ENCODE data around the gene LDB2. TPM values are rescaled to one million over a fixed set of nuclear protein-coding genes. Genes with fewer than 3 reads are reported as not detected.

The LDB2 gene
- total and polyA plus RNA-seq, 2 experiments from 2014 or later, result 48.6 to 80.1 TPM

DNA sequence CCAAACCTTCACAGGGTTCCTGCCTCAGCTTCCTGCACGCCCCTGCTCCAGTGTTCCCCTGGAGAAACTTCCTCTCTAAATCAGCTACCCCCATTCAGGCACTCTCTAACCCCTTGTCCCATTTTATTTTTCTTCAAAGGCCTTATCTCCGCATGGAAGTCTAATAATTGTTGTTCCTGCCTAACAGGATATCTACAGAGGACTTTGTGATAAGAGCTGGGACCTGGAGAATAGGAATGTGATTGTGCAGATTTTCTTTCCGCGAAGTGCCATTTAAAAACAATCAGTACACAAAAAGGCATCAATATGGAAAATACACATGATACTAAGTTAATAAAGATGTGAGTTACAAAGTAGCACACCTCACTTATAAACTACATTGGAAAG, 32.6 kb downstream of the LDB2 start:
- Mint-ChIP-seq H3K27me3 (ENCODE audit: insufficient read depth, low read depth, poor library complexity) (peaks cover 4% of the 10 kb centered on the region), H3K27ac (peak overlapping the region; percentile 30; the same call in 1 of the 2 replicates), H3K4me3 (no peak overlapping the region), H3K36me3 (ENCODE audit: low read depth) (peaks cover 15% of the 10 kb centered on the region), H3K4me1 (peaks cover 34% of the 10 kb centered on the region), H3K9me3 (no peaks in the 10 kb centered on the region)
- Histone ChIP-seq H3K79me2 (replicated peaks; ENCODE audit: insufficient read depth) (peaks cover 47% of the 10 kb centered on the region), H3K9me2 (ENCODE audit: insufficient read depth) (peaks cover 4% of the 10 kb centered on the region; the same call in 1 of the 2 replicates), H3K4me3 (no peak overlapping the region), H3K36me3 (ENCODE audit: insufficient read depth) (no peaks in the 10 kb centered on the region), H2AFZ (no peak overlapping the region), H3F3A (replicated peaks; ENCODE audit: low read depth) (0 out of 2 replicates have a peak, but pooled peaks cover 4% of the 10 kb centered on the region), H3K27me3 (ENCODE audit: insufficient read depth) (no peaks in the 10 kb centered on the region), H3K27ac (ENCODE audit: low read depth) (no peak overlapping the region), H3K4me1 (ENCODE audit: insufficient read depth) (peaks cover 28% of the 10 kb centered on the region), H3K4me2 (no peak overlapping the region), H4K20me1 (replicated peaks; ENCODE audit: insufficient read depth) (no peaks in the 10 kb centered on the region; the same call in 1 of the 2 replicates)
- TF ChIP-seq EZH2 (IDR thresholded peaks at IDR 0.05; ENCODE audit: low read depth, unreplicated experiment), result no peak
- no peak for TF ChIP-seq NANOG (IDR thresholded peaks at IDR 0.05; ENCODE audit: borderline replicate concordance)
- TF ChIP-seq STAT1 (IDR thresholded peaks at IDR 0.05; ENCODE audit: unreplicated experiment), result no peak
- TF ChIP-seq, protein P1, sequence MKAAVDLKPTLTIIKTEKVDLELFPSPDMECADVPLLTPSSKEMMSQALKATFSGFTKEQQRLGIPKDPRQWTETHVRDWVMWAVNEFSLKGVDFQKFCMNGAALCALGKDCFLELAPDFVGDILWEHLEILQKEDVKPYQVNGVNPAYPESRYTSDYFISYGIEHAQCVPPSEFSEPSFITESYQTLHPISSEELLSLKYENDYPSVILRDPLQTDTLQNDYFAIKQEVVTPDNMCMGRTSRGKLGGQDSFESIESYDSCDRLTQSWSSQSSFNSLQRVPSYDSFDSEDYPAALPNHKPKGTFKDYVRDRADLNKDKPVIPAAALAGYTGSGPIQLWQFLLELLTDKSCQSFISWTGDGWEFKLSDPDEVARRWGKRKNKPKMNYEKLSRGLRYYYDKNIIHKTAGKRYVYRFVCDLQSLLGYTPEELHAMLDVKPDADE (IDR thresholded peaks at IDR 0.05), result no peak
- TF ChIP-seq ZNF114 (CRISPR knock-in tag; IDR thresholded peaks at IDR 0.05), result no peak
- TF ChIP-seq CREB1 (CRISPR knock-in tag; IDR thresholded peaks at IDR 0.05; ENCODE audit: low read depth), result no peak
- no peak for TF ChIP-seq ZNF331 (CRISPR knock-in tag; IDR thresholded peaks at IDR 0.05; ENCODE audit: low read depth)
- no peak for TF ChIP-seq POLR2AphosphoS5 (IDR thresholded peaks at IDR 0.05; ENCODE audit: low read depth)
- TF ChIP-seq, protein P2, sequence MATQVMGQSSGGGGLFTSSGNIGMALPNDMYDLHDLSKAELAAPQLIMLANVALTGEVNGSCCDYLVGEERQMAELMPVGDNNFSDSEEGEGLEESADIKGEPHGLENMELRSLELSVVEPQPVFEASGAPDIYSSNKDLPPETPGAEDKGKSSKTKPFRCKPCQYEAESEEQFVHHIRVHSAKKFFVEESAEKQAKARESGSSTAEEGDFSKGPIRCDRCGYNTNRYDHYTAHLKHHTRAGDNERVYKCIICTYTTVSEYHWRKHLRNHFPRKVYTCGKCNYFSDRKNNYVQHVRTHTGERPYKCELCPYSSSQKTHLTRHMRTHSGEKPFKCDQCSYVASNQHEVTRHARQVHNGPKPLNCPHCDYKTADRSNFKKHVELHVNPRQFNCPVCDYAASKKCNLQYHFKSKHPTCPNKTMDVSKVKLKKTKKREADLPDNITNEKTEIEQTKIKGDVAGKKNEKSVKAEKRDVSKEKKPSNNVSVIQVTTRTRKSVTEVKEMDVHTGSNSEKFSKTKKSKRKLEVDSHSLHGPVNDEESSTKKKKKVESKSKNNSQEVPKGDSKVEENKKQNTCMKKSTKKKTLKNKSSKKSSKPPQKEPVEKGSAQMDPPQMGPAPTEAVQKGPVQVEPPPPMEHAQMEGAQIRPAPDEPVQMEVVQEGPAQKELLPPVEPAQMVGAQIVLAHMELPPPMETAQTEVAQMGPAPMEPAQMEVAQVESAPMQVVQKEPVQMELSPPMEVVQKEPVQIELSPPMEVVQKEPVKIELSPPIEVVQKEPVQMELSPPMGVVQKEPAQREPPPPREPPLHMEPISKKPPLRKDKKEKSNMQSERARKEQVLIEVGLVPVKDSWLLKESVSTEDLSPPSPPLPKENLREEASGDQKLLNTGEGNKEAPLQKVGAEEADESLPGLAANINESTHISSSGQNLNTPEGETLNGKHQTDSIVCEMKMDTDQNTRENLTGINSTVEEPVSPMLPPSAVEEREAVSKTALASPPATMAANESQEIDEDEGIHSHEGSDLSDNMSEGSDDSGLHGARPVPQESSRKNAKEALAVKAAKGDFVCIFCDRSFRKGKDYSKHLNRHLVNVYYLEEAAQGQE (IDR thresholded peaks at IDR 0.05; ENCODE audit: unreplicated experiment), result no peak
- no peak for TF ChIP-seq EZH2phosphoT487 (IDR thresholded peaks at IDR 0.05; ENCODE audit: unreplicated experiment)
- DNase-seq (ENCODE audit: low spot score) (no peak), ATAC-seq (no peak)

DNA sequence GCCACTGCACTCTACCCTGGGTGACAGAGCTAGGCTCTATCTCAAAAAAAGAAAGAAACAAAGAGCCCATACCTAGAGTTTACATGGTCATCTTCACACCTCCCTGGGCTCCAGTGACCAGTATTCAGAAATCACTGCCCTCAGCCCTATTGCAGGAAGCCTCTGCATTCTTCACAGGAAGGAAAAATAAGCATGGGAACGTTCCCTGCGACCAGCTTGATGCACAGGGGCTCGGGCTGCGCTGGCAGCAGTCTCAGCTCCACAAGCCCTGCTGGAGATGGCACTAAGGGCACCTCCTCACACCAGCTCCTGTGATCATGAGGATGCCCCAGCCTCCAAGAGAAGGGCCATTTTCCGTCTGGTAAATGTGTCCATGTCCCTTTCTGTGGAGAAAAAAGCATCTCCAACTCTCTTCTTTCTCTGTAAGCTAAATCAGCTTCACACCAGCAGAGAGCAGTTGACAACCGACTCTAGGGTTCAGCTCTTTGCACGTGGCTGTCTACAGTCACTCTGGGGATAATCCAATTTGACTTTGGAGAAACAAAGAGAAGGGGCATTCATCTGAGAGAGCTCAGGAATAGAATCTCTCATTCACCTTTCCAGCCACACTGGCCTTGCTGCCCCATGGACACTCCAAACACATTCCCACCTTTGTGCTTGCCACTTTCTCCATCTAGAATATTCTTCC, 33.1 kb downstream of the LDB2 start:
- Histone ChIP-seq H3K36me3 (ENCODE audit: insufficient read depth) (no peaks in the 10 kb centered on the region), H3K9me2 (ENCODE audit: insufficient read depth) (peaks cover 4% of the 10 kb centered on the region; the same call in 1 of the 2 replicates), H3K4me1 (ENCODE audit: insufficient read depth) (peaks cover 33% of the 10 kb centered on the region), H3K4me3 (no peak overlapping the region), H2AFZ (no peak overlapping the region), H3K4me2 (no peak overlapping the region), H3K27ac (ENCODE audit: low read depth) (no peak overlapping the region), H3F3A (replicated peaks; ENCODE audit: low read depth) (0 out of 2 replicates have a peak, but pooled peaks cover 4% of the 10 kb centered on the region), H3K27me3 (ENCODE audit: insufficient read depth) (no peaks in the 10 kb centered on the region), H3K79me2 (replicated peaks; ENCODE audit: insufficient read depth) (peaks cover 50% of the 10 kb centered on the region), H4K20me1 (replicated peaks; ENCODE audit: insufficient read depth) (no peaks in the 10 kb centered on the region; the same call in 1 of the 2 replicates)
- DNase-seq (ENCODE audit: low spot score) (no peak), ATAC-seq (no peak)
- Mint-ChIP-seq H3K27me3 (ENCODE audit: insufficient read depth, low read depth, poor library complexity) (peaks cover 4% of the 10 kb centered on the region), H3K4me3 (no peak overlapping the region), H3K4me1 (peaks cover 36% of the 10 kb centered on the region), H3K27ac (peak overlapping the region; percentile 30; the same call in 1 of the 2 replicates), H3K36me3 (ENCODE audit: low read depth) (peaks cover 12% of the 10 kb centered on the region), H3K9me3 (no peaks in the 10 kb centered on the region)
- TF ChIP-seq, protein P3, sequence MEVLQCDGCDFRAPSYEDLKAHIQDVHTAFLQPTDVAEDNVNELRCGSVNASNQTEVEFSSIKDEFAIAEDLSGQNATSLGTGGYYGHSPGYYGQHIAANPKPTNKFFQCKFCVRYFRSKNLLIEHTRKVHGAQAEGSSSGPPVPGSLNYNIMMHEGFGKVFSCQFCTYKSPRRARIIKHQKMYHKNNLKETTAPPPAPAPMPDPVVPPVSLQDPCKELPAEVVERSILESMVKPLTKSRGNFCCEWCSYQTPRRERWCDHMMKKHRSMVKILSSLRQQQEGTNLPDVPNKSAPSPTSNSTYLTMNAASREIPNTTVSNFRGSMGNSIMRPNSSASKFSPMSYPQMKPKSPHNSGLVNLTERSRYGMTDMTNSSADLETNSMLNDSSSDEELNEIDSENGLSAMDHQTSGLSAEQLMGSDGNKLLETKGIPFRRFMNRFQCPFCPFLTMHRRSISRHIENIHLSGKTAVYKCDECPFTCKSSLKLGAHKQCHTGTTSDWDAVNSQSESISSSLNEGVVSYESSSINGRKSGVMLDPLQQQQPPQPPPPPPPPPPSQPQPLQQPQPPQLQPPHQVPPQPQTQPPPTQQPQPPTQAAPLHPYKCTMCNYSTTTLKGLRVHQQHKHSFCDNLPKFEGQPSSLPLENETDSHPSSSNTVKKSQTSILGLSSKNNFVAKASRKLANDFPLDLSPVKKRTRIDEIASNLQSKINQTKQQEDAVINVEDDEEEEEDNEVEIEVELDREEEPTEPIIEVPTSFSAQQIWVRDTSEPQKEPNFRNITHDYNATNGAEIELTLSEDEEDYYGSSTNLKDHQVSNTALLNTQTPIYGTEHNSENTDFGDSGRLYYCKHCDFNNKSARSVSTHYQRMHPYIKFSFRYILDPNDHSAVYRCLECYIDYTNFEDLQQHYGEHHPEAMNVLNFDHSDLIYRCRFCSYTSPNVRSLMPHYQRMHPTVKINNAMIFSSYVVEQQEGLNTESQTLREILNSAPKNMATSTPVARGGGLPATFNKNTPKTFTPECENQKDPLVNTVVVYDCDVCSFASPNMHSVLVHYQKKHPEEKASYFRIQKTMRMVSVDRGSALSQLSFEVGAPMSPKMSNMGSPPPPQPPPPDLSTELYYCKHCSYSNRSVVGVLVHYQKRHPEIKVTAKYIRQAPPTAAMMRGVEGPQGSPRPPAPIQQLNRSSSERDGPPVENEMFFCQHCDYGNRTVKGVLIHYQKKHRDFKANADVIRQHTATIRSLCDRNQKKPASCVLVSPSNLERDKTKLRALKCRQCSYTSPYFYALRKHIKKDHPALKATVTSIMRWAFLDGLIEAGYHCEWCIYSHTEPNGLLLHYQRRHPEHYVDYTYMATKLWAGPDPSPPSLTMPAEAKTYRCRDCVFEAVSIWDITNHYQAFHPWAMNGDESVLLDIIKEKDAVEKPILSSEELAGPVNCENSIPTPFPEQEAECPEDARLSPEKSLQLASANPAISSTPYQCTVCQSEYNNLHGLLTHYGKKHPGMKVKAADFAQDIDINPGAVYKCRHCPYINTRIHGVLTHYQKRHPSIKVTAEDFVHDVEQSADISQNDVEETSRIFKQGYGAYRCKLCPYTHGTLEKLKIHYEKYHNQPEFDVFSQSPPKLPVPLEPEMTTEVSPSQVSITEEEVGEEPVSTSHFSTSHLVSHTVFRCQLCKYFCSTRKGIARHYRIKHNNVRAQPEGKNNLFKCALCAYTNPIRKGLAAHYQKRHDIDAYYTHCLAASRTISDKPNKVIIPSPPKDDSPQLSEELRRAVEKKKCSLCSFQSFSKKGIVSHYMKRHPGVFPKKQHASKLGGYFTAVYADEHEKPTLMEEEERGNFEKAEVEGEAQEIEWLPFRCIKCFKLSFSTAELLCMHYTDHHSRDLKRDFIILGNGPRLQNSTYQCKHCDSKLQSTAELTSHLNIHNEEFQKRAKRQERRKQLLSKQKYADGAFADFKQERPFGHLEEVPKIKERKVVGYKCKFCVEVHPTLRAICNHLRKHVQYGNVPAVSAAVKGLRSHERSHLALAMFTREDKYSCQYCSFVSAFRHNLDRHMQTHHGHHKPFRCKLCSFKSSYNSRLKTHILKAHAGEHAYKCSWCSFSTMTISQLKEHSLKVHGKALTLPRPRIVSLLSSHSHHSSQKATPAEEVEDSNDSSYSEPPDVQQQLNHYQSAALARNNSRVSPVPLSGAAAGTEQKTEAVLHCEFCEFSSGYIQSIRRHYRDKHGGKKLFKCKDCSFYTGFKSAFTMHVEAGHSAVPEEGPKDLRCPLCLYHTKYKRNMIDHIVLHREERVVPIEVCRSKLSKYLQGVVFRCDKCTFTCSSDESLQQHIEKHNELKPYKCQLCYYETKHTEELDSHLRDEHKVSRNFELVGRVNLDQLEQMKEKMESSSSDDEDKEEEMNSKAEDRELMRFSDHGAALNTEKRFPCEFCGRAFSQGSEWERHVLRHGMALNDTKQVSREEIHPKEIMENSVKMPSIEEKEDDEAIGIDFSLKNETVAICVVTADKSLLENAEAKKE (CRISPR knock-in tag; IDR thresholded peaks at IDR 0.05), result no peak
- TF ChIP-seq EZH2 (IDR thresholded peaks at IDR 0.05; ENCODE audit: low read depth, unreplicated experiment), result no peak
